OCI-LY1 (cell line): ENCODE results near the gene BCCIP.

Experiments used
- CTCF ChIP-seq: fragments of 200-600 bp; sonication (generic), shearing (Covaris generic); IDR thresholded peaks from 2 replicates; pipeline ENCODE4 v1.5.1; 2017; ENCODE audit warnings: mild to moderate bottlenecking, antibody characterized with exemption, low read length, moderate library complexity, mixed read lengths
- EZH2 ChIP-seq: fragments of 200-600 bp; sonication (generic), shearing (Covaris generic); IDR thresholded peaks from 2 replicates; pipeline ENCODE4 v1.8.0; 2017; ENCODE audit warnings: borderline replicate concordance, mixed run types, mild to moderate bottlenecking, antibody characterized with exemption, low read length, moderate library complexity, mixed read lengths

GRCh38 chr10:125871338-125871737 lies 48.0 kb downstream of the BCCIP start:
- TF ChIP-seq EZH2 (no peak), CTCF (no peak)
